NCI-H128 (cell line): ENCODE data around the gene SRPK2.

Experiments
- DNase-seq: peaks from one replicate; lab custom pipeline; 2025; ENCODE audit not compliant: unreplicated experiment; lab: John Stamatoyannopoulos, UW

Gene SRPK2

DNA sequence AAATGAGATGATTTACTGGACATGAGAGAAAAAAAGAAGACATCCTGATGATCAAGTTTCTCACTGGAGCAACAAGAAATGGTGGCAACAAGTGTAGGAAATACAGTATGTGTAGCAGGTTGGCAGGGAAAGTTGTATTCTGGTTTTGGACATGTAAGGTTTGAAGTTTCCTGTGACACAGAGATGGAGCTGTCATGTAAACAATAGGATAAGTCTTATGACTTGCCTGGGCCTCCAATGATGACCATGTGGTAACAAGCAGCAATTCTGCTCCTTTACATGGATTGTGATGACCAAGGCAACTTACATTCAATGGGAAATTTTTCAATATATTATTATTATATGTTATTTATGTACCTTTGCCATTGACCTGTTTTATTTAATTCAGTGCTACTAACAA lies 249.3 kb downstream of the SRPK2 start:
- no peak for DNase-seq

DNA sequence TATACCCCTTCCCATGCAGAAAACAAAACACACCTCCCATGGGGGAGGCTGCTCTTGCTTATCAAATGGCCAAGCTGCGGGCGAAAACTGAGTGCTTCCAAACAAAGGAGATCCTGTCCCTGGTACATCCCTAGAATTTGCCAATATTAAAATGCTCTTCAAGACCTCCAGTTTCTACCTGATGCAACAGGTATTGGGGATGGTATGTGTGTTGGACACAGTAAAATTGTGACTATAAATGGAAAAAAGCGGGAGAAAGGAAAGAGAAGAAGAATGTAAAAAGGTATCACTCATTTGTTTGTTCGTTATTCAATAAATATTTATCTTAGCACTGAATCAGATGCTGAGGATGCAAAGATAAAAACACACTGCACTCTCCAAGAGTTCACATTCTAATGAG lies 250.8 kb downstream of the SRPK2 start:
- no peak for DNase-seq

DNA sequence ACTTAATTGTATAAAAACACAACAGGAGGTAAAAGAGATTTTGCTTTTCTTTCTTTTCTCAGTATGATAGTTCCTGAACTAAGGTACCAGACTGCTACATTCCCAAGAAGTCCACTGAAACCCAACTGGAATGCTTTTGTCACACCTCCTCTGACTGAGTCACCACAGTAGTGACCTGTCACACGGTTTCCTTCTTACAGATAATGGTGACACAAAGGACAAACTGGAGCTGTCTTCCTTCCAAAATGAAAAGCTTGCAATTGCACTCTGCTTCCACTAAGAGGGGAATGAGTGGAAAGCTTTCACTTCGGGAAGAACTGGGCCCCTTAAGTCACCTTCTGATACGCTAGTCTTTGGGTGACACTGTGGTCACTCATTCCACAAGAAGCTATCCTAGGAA lies 252.5 kb downstream of the SRPK2 start:
- DNase-seq: no peak

DNA sequence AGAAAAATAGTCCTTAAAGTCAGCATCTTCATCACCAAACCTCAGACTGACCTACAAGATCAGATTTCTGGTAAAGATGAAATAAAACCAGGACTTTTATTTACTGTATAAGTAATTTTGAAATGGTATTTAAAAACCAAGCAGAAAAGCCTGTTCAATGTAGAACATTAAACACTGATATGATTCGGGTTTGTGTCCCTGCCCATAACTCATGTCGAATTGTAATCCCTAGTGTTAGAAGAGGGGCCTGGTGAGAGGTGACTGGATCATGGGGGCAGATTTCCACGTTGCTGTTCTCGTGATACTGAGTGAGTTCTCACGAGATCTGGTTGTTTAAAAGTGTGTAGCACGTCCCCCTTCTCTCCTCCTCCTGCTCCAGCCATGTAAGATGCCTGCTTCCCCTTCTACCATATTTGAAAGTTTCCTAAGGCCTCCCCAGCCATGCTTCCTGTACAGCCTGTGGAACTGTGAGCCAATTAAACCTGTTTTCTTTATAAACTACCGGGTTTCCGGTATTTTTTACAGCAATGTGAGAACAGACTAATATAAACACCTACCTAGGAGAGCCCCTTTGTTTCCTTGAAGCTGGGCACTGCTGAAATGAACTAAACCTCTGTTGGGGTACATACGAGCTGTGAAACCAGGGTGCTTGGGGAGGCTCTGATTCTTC lies 254.6 kb downstream of the SRPK2 start:
- DNase-seq: no peak

DNA sequence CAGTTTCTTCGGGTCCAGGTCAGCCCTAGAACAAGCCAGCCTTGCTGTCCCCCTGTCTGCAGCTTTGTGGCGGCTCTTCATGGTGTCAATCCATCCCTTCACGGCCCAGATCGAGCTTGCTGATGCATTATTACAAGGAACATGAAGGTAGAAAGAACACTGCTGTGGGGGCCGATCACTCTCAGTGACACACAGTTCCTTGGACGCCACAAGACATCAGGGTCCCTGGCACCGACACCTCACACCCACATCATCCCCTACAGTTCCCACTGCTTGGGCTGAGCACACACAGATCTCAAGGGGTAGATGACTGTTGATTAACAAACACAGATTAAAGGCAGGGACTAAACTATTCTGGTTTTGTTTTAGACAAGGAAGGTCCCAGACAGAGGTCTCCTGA lies 255.4 kb downstream of the SRPK2 start:
- DNase-seq: no peak

DNA sequence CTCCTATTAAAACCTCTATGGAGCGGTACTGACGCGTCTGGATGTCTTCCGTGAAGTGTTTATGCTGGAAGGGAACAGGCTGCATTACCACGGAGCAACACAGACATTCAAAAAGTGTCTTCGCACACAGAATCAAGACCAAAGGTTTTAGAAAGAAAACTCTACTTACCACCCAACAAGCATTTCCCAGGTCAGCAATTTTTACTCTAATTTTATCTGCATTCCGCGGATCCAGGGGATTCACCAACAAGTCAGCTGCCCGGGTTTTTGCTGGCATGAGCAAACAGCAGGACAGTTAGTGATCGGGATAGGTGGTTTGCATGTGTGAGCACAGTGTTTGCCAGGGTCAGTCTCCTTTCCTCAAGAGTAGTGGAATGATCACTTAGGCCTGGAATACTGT lies 255.9 kb downstream of the SRPK2 start:
- DNase-seq: no peak

DNA sequence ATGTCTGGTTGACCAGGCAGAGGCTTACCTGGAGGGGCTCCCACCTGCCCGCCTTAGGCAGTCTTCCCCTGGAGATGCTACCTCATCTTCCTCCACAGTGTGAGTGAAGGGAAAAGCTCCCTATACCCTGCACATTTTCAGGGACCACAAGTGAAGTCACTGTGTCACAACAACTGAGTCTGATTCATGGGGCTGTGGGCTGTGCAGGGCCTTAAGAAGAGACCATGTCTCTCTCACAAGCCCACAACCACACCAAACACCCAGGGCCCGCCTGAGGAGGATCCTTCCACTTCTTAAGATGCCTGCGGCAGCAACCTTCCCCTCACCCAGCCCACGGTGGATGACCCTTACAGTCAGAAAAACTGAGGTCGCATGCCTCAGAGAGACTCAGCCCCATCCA lies 256.4 kb downstream of the SRPK2 start:
- no peak for DNase-seq

DNA sequence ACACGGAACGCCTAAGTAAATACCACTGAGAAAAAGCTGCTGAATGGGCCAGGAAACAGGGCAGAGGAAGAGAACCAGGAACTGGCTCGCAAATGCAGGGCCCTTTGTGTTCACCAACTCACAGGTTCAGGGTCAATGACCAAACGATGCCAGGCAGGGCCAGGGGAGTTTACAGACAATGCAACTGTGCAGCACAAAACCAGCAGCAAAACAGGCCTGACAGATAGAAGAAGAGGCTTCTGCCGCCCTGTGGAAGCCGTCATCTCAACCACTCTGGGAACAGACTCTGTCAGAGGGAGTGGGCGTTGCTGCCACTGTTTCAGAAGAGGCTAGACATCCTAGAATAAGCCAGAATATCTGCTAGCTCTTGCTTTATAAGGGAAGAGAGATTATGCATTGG lies 256.8 kb downstream of the SRPK2 start:
- DNase-seq: no peak

DNA sequence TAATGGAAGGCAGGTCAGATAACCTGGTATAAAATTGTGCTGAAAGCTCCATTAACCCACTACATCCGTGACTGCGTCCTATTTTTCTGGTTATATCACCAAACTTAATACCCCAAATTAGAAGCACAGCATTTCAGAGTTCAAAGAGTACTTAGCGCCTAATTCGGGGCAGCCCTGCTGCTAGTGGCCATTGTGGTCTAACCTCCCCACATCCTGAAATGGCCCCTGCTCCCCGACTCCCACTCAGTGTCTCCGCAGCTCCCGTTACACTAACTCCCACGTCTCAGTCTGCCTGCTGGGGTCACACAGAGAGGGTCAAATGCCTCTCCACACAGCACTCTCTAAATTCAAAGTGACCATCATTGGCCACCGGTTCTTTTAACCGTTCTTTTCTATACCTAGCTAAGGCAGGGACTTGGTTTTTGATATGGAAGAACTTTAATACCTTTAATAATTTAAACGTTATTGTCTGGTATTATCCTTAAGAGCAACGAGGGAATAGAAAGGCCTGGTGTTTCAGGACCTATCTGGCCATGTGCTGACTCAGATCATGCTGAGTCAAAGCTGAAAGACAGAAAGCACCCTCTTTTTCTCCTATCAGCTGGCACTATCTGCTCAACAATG lies 257.6 kb downstream of the SRPK2 start:
- no peak for DNase-seq

DNA sequence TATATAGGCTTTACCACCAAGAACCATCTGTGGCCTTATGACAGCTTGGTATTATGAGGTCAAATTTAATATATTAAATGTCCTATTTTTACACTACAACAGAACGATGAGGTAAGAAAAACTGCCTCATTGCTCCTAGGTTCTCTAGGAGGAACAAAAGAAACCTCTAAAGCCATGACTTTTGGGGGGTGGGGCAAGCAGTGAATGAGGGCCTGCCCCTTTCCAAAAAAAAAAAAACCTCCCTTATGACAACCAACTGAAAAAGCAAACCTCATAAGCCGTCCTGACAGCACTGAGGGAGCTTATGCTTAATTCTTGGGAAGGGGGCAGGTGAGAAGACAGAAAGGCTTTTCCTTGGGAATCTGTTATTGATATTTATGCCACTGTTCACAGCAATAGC lies 258.1 kb downstream of the SRPK2 start:
- DNase-seq: no peak

DNA sequence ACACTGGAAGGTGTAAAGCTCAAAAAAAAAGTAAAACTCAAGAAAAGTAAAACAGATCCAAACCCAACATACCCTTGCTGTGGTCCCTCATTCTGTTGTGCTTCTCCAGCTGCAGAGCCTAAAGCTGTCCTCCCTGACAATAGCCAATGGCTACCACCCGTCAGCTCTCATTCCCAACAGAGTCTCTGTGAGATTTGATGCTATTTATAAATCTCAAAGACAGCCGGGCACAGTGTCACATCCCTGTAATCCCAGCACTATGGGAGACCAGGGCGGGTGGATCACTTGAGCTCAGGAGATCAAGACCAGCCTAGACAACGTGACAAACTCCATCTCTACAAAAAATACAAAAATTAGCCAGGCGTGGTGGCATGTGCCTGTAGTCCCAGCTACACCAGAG lies 258.7 kb downstream of the SRPK2 start:
- DNase-seq: no peak

DNA sequence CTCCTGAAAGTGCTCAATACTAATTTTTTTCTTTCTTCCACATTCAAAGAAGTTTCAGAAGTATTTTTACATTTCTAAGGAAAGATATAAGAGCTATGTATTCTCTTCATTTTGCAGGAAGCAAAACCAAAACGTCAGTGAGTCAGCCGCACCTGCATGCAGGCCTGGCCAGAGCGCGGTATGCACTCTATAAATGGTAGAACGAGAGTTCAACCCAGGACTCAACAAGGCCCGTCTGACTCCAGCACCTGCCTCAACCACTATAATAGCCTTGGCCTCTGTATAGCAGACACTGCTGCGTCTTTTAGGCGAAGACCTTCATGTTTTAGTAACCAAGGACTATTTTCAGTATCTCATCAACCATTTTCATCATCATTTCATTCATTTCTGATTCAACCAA lies 261.5 kb downstream of the SRPK2 start:
- DNase-seq: no peak

DNA sequence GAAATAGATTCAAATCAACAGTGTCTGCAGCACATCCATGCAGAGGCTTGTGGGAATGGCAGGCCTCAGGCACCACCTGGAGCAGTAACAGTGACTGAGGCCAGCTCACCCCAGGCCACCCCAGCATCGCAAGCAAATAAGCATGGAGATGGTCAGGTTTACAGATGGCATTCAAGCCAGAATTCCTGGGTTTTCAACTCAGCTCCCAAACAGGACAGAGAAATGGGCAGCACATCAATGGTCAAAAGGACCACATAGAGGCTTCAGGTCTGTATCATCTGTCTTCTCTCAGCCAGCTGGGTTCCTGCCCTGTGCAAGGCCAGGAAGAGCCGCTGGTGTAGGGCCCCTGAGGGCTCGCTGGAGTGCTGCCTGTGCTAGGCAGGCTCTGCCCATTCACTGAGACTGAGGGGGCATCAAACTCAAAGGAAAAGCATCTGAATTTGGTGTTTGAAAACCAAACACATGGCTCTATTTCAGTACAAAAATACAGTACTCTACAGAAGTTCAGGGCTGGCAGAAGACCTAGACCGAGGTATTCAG lies 262.2 kb downstream of the SRPK2 start:
- no peak for DNase-seq

DNA sequence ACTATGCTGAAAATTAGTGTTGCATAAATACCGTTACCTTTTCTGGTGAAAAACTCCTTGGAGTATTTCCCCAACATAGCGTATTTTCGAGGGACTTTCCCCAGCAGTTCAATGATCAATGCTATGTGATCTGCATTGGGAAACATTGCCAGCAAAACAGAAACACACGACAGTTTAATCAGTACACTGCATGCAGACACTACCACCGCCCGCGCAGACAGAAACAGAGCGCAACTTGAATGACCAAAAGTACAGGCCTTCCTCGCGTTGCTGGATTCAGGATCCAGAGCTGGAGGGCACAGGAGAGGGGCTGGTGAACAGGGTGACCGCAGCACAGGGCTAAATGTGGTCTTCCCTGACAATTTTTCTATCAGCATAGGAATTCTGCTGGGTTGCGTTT lies 263.0 kb downstream of the SRPK2 start:
- no peak for DNase-seq

DNA sequence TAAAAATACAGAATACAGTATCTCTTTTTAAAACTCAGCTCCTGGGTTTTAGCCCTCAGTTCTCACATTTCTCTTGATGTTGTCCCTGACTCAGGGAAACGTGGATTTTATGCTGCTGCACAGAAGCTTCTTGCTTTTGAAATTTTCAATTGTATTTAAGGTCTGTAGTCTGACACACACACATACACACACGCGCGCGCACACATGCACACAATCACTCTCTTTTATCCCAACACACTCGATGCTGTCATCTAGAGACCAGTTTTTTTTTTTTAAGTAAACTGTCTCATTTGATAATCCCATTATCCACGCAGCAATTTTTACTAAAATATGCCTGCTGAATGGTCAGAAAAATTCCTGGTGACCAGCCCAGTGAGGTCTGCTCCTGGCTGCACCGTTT lies 266.1 kb downstream of the SRPK2 start:
- no peak for DNase-seq

DNA sequence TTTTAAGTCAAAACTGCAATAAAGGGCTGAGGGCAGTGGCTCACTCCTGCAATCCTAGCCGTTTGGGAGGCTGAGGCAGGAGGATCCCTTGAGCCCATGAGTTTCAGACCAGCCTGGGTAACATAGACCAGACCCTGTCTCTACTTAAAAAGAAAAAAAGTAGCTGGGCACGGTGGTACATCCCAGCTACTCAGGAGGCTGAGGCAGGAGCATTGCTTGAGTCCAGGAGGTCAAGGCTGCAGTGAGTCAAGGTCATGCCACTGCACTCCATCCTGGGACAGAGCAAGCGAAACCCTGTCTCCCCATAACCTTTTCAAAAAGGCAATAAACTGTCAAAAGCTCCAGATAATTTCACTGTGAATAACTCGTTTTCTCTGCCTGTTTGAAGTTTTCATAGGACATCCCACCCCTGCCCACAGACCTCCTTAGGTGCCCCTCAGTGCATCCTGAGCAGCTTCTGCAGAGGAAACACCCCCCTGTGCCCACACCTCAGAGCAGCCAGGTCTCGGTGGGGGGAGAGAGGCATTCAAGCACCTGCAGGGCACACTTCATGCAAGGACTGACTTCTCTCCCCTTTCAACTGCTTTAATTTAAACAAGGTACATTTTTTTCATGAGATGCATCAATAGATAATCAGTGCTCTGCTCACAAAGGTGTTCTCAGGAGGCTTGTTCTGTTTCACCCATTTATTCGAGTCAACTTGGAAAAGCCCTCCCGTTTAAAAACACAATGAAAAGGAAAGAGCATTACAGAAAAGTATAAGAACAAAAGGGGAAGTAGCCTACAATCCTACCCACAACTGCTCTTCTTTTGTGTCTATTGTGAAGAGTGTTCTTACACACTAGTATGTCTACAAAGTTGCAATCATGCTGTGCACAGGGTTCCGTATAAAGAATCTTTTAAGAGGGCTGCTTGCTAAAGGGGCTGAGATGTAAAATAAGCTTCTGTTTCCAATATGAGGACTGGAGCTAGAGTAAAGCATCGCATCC lies 269.8 kb downstream of the SRPK2 start:
- no peak for DNase-seq

DNA sequence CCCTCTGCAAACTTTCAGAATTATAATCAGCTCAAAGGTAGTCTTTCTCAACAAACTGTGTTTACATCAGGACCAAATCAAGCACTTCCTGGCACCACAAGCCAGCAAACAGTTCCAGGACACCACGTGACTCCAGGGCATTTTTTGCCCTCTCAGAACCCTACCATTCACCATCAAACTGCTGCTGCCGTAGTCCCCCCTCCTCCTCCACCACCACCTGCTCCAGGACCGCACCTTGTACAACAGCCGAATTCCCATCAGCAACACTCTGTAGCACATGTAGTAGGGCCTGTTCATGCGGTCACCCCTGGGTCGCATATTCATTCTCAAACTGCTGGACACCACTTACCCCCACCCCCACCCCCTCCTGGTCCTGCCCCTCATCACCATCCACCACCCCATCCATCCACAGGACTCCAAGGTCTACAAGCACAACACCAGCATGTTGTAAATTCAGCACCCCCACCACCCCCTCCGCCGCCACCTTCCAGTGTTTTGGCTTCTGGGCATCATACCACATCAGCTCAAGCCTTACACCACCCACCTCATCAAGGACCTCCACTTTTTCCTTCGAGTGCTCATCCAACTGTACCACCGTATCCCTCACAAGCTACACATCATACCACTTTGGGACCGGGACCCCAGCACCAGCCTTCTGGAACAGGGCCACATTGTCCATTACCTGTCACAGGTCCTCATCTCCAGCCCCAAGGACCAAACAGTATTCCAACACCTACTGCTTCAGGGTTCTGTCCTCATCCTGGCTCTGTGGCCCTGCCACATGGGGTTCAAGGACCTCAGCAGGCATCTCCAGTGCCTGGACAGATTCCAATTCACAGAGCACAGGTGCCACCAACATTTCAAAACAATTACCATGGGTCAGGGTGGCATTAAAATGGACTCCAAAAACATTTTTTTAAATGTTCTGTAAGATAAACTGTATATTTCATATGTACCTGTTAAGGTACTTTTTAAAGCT lies 276.0 kb downstream of the SRPK2 start:
- DNase-seq: no peak

DNA sequence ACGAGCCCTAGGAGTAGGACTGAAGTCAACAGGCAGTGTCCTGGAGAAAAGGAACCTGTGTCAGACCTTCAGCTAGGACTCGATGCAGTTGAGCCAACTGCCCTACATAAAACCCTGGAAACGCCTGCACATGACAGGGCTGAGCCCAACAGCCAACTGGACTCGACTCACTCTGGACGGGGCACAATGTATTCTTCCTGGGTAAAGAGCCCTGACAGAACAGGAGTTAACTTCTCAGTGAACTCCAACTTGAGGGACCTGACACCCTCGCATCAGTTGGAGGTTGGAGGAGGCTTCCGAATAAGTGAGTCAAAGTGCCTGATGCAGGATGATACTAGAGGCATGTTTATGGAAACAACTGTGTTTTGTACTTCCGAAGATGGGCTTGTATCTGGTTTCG lies 281.3 kb downstream of the SRPK2 start:
- no peak for DNase-seq

DNA sequence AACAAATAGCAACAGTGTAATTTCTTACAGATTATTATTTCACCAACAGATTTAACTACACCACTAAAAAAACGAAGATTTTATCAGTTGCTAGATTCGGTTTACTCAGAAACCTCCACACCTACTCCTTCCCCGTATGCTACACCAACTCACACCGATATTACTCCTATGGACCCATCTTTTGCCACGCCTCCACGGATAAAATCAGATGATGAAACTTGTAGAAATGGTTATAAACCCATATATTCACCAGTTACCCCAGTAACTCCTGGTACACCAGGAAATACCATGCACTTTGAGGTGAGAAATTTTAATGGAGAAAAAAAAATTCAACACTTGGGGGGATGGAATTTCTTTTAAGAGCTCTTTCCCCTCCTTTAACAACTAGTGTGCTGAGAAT lies 282.2 kb downstream of the SRPK2 start:
- DNase-seq: no peak

DNA sequence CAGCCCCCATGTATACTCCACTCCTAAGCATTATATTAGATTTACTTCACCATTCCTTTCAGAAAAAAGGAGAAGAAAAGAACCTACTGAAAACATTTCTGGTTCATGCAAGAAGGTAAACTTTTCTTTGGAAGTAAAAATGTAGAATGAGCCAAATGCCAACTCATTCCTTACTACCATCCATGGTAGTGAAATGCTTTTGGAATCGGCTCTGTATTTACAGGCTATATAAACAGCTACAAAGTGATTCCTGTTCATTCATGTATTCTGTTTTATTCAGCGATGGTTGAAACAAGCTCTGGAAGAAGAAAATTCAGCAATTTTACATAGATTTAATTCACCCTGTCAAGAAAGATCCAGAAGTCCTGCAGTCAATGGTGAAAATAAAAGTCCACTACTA lies 283.1 kb downstream of the SRPK2 start:
- DNase-seq: no peak
